ENCODE results near the gene FN3K. TPM values are rescaled to one million over a fixed set of nuclear protein-coding genes. Genes with fewer than 3 reads are reported as not detected.

The FN3K gene
- total RNA-seq, 1 donor from 2014 or later, result 11.1 TPM

DNA sequence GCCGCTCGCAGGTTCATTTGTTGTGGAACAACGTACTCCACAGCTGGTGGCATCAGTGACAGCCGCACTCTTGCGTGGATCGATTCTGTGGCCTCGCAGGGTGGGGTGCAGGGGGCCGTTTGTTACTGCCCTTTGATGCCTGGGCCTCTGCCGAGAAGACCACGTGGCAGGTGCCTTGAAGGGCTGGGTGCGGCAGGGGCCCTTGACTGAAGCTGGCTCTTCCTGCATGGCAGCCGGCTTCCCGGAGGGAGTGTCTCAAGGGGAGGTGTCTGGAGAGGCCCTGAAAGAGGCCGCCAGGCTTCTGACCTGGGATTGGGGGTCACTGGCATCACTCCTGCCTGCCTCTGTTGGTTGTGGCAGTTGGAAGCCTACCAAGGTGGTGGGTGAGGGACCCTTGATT is 60.2 kb downstream of the FN3K start:
- DNase-seq, result no peak

DNA sequence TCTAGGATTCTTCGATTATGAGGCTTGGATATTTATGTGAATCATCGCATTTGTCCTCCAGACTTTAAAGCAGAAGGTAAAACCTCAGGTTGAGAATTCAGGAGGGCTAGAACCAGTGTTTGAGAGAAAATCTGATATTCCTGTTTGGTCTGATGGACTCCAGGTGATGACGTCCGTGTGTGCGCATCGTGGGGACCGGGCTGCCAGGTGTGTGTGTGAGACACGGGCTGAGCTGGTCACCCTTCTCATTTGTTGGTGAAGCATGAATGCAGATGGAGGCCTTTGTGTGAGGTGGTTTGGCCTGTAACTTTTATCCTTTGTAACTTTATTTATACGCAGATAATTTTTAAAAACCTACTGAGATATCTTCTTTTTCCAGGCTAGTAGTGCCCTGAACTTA is 61.6 kb downstream of the FN3K start:
- no peak for DNase-seq

DNA sequence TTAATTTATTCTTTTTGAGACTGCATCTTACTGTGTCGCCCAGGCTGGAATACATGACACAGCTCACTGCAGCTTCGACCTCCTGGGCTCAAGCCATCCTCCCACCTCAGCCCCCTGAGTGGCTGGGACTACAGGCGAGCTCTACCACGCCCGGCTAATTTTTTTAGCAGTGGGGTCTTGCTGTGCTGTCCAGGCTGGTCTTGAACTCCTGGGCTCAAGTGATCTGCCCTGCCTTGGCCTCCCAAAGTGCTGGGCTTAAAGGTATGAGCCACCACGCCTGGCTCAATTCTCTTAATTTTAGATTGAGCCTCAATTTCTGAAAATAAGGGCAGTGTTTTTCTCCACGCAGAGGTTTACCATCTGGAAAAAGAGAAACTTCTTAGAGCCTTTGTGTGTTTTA is 63.3 kb downstream of the FN3K start:
- no peak for DNase-seq

- no peak for DNase-seq
Observed at GRCh38 chr17:82799591-82799990, 64.2 kb downstream of the FN3K start.

Other genes starting within 250 kb of the FN3K start
- gene FOXK2, start 215.9 kb upstream of the FN3K start, total RNA-seq, result 41.2 TPM
- 52.4 TPM for gene WDR45B, start 87.2 kb upstream of the FN3K start, total RNA-seq
- 17.0 TPM for gene RAB40B, start 36.9 kb upstream of the FN3K start, total RNA-seq
- 21.2 TPM for gene FN3KRP, start 18.9 kb upstream of the FN3K start, total RNA-seq
- 58.2 TPM for gene TBCD, start 16.4 kb downstream of the FN3K start, total RNA-seq
- gene ZNF750, start 104.4 kb downstream of the FN3K start, total RNA-seq, result not detected

All from occipital lobe (tissue), 2 donors.